Fibroblast of lung (primary cell): ENCODE results near the gene STYX. TPM values are rescaled to one million over a fixed set of nuclear protein-coding genes. Genes with fewer than 3 reads are reported as not detected.

Experiments used
- DNase-seq, 2 donors: peaks; one replicate each; pipeline versions ENCODE4 v3.0.0 to v3.0.0-alpha.2; 2010; ENCODE audit warnings: low read depth in 2 of 2
- H2AFZ ChIP-seq: 2 replicates; pipeline ENCODE4 v1.5.1; 2012; ENCODE audit warnings: low read length, control low read depth, inconsistent platforms
- H3K27ac ChIP-seq: 2 replicates; pipeline ENCODE4 v1.5.1; 2011; ENCODE audit warnings: low read length, control low read depth; ENCODE audit not compliant: insufficient read depth
- H3K27me3 ChIP-seq: 2 replicates; pipeline ENCODE4 v1.5.1; 2011; ENCODE audit warnings: mild to moderate bottlenecking, low read length; ENCODE audit not compliant: control insufficient read depth, insufficient read depth
- H3K36me3 ChIP-seq: 2 replicates; pipeline ENCODE4 v1.5.1; 2011; ENCODE audit warnings: low read length; ENCODE audit not compliant: control insufficient read depth, insufficient read depth
- H3K4me1 ChIP-seq: 2 replicates; pipeline ENCODE4 v1.5.1; 2011; ENCODE audit warnings: low read length; ENCODE audit not compliant: control insufficient read depth, insufficient read depth; ENCODE audit errors: extremely low read depth
- H3K4me2 ChIP-seq: 2 replicates; pipeline ENCODE4 v1.5.1; 2011; ENCODE audit warnings: low read length, control low read depth; ENCODE audit not compliant: insufficient read depth; ENCODE audit errors: extremely low read depth
- H3K4me3 ChIP-seq, 4 experiments: fragments of 200-600 bp in 1 of 4; sonication (generic) in 1 of 4; replicated peaks in 1 of 4; 2 replicates each; pipeline ENCODE4 v1.5.1; 2011 to 2016; ENCODE audit warnings: low read length in 4 of 4, low read depth in 3 of 4, mild to moderate bottlenecking in 3 of 4, control low read depth in 2 of 4, inconsistent platforms in 1 of 4, mixed read lengths in 1 of 4; ENCODE audit not compliant: insufficient read depth in 1 of 4; ENCODE audit errors: control extremely low read depth in 1 of 4
- H3K79me2 ChIP-seq: 2 replicates; pipeline ENCODE4 v1.5.1; 2012; ENCODE audit warnings: mild to moderate bottlenecking, low read length, inconsistent platforms; ENCODE audit not compliant: control insufficient read depth, insufficient read depth
- H3K9ac ChIP-seq: 2 replicates; pipeline ENCODE4 v1.5.1; 2011; ENCODE audit warnings: mild to moderate bottlenecking, low read length, control low read depth; ENCODE audit not compliant: insufficient read depth
- H3K9me3 ChIP-seq: 2 replicates; pipeline ENCODE4 v1.5.1; 2012; ENCODE audit warnings: low read depth, low read length; ENCODE audit not compliant: control insufficient read depth, insufficient read depth
- H4K20me1 ChIP-seq: 2 replicates; pipeline ENCODE4 v1.5.1; 2011; ENCODE audit warnings: low read length; ENCODE audit not compliant: control insufficient read depth, insufficient read depth; ENCODE audit errors: extremely low read depth
- CTCF ChIP-seq, 2 donors: IDR thresholded peaks in 1 of 2; conservative IDR thresholded peaks in 1 of 2; 1 replicate in 1 of 2; 2 replicates in 1 of 2; pipeline ENCODE4 v1.5.1; 2011 to 2012; ENCODE audit warnings: low read length in 2 of 2, control low read depth in 1 of 2, inconsistent platforms in 1 of 2, low read depth in 1 of 2, mild to moderate bottlenecking in 1 of 2
- EZH2 ChIP-seq: IDR thresholded peaks from 2 replicates; pipeline ENCODE4 v1.5.1; 2012; ENCODE audit warnings: low read length, control low read depth, mild to moderate bottlenecking; ENCODE audit errors: missing control alignments
- polyA minus RNA-seq: library from RNA; depleted of rRNA, polyadenylated mRNA; stranded (reverse); fragments of >200 nt; gene quantifications from 2 replicates; pipeline ENCODE4 v1.2.3, GENCODE V29; 2011; ENCODE audit warnings: low replicate concordance
- polyA plus RNA-seq, 2 donors: library from polyadenylated mRNA; depleted of rRNA in 1 of 2; stranded (reverse) in 1 of 2; unstranded in 1 of 2; fragments of >200 nt; gene quantifications; 2 replicates each; pipeline ENCODE4 v1.2.1, GENCODE V29; 2011 to 2012; ENCODE audit warnings: missing spikeins in 1 of 2
- total RNA-seq: library from RNA; depleted of rRNA; stranded (reverse); fragments of >200 nt; gene quantifications from 2 replicates; pipeline ENCODE4 v1.2.1, GENCODE V29; 2014

STYX gene
- total RNA-seq (13.1 and 14.9 TPM in 2 replicates), polyA plus RNA-seq (16.6 and 17.0 TPM in 2 replicates), polyA minus RNA-seq (3.1 and 4.2 TPM in 2 replicates)
- polyA plus RNA-seq (2012), result 9.8 and 11.1 TPM in 2 replicates

- Histone ChIP-seq H2AFZ (peak within 1 kb of the TSS; percentile 86), H3K36me3 (no peaks in the 10 kb centered on the region), H3K9ac (peak within 1 kb of the TSS; percentile 85), H3K79me2 (peaks cover 17% of the 10 kb centered on the region), H3K27me3 (no peaks in the 10 kb centered on the region), H3K4me2 (peak within 1 kb of the TSS; percentile 81), H3K9me3 (no peaks in the 10 kb centered on the region), H4K20me1 (no peaks in the 10 kb centered on the region), H3K27ac (peak within 1 kb of the TSS; percentile 87), H3K4me1 (no peaks in the 10 kb centered on the region), H3K4me3 (peak within 1 kb of the TSS; percentile 75 to 96 (median 86))
- no peak for TF ChIP-seq CTCF (conservative IDR thresholded peaks at IDR 0.05 in 1 of 2, IDR thresholded peaks at IDR 0.05 in 1 of 2; ENCODE audit: low read depth in 1 of 2, low read length in 2 of 2)
- TF ChIP-seq EZH2, result no peak
- peak; percentile 97 to 98 for DNase-seq
Observed at GRCh38 chr14:52729925-52730708, at the start of gene STYX. Gene STYX (plus strand): TSS chr14:52730166. CDS start chr14:52730475, 309 bp downstream.

- Histone ChIP-seq H3K79me2 (peaks cover 37% of the 10 kb centered on the region), H3K4me3 (no peak overlapping the region), H3K27ac (no peak overlapping the region), H3K9ac (no peak overlapping the region), H3K4me1 (no peaks in the 10 kb centered on the region), H3K36me3 (no peaks in the 10 kb centered on the region), H3K27me3 (no peaks in the 10 kb centered on the region), H3K9me3 (no peaks in the 10 kb centered on the region), H4K20me1 (no peaks in the 10 kb centered on the region), H2AFZ (no peak overlapping the region), H3K4me2 (no peak overlapping the region)
- peak in 1 of 2 donors; percentile 30 for DNase-seq
- TF ChIP-seq EZH2, result no peak
Observed at GRCh38 chr14:52683985-52684520, 45.9 kb upstream of the STYX start.

GRCh38 chr14:52686176-52686575 is 43.8 kb upstream of the STYX start:
- H4K20me1 ChIP-seq, result no peaks in the 10 kb centered on the region
- no peak overlapping the region for H2AFZ ChIP-seq
- no peak overlapping the region for H3K27ac ChIP-seq
- H3K4me3 ChIP-seq, result no peak overlapping the region
- TF ChIP-seq EZH2, result no peak
- no peak overlapping the region for H3K9ac ChIP-seq
- no peaks in the 10 kb centered on the region for H3K4me1 ChIP-seq
- H3K9me3 ChIP-seq, result no peaks in the 10 kb centered on the region
- no peaks in the 10 kb centered on the region for H3K36me3 ChIP-seq
- no peak for DNase-seq
- H3K4me2 ChIP-seq, result no peak overlapping the region
- peaks cover 50% of the 10 kb centered on the region for H3K79me2 ChIP-seq
- no peaks in the 10 kb centered on the region for H3K27me3 ChIP-seq
